ENCODE data around the gene TRAM2. TPM values are rescaled to one million over a fixed set of nuclear protein-coding genes. Genes with fewer than 3 reads are reported as not detected.

TRAM2 gene
- total RNA-seq, 1 donor from 2014 or later = 10.4 TPM

- ATAC-seq (no peak), DNase-seq (no peak)
- intact Hi-C loops (cut with micrococcal nuclease) = loop anchor here (5.0 kb wide), 1 partner anchor 179 kb away; no protein-coding TSS in a partner anchor
These were observed 19.6 kb upstream of the TRAM2 start for GRCh38 chr6:52596371-52597028.

- intact Hi-C loops (cut with micrococcal nuclease) = loop anchor here (5.0 kb wide), 1 partner anchor 178 kb away; no protein-coding TSS in a partner anchor
- DNase-seq = no peak
- no peak for ATAC-seq
These were observed 18.9 kb upstream of the TRAM2 start for GRCh38 chr6:52595796-52596130.

DNA sequence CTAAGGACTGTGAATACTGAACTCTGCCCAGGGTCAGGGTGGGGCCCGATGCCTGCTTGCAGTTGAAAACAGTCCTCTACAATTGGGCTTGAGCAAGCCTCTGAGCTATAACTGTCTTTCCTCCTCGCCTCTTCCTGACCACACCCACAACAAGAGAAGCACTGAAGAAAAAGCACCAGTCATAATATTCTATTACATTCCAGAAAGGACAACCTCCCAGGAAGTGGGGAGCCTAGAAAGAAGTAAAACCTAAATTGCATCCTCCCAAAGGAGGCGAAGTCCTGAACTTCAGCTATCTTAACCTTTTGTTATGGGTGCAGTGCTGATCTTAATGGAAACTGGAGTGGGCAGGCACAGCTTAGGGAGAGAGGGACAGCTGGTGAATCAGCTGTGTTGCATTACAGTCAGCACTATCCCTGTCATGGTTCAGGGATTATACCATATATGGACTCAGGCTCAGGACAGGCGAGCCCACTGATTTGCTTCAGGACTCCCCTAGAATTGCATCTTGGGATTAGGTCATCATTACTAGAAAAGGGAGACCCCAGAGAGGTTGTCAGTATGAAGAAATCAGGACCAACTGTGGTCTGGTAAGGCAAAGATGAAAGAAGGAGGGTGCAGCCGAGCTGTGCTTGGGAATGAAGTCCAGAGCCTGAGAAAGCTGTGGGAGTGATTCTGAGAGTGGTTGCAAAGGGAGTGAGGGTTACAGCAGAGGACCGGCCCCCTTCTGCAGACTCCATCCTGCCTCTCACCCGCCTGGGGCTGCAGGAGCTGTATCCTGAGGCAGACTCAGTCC, 18.3 kb upstream of the TRAM2 start:
- intact Hi-C loops (cut with micrococcal nuclease) = loop anchor here (5.0 kb wide), 1 partner anchor 178 kb away; no protein-coding TSS in a partner anchor
- ATAC-seq = peak; percentile 82
- DNase-seq = peak; percentile 49

GRCh38 chr6:52594221-52594620, 17.4 kb upstream of the TRAM2 start:
- no peak for ATAC-seq
- intact Hi-C loops (cut with micrococcal nuclease) = no loop called here
- DNase-seq = no peak

GRCh38 chr6:52591832-52592231, 15.0 kb upstream of the TRAM2 start:
- intact Hi-C loops (cut with micrococcal nuclease) = no loop called here
- ATAC-seq (no peak), DNase-seq (no peak)

DNA sequence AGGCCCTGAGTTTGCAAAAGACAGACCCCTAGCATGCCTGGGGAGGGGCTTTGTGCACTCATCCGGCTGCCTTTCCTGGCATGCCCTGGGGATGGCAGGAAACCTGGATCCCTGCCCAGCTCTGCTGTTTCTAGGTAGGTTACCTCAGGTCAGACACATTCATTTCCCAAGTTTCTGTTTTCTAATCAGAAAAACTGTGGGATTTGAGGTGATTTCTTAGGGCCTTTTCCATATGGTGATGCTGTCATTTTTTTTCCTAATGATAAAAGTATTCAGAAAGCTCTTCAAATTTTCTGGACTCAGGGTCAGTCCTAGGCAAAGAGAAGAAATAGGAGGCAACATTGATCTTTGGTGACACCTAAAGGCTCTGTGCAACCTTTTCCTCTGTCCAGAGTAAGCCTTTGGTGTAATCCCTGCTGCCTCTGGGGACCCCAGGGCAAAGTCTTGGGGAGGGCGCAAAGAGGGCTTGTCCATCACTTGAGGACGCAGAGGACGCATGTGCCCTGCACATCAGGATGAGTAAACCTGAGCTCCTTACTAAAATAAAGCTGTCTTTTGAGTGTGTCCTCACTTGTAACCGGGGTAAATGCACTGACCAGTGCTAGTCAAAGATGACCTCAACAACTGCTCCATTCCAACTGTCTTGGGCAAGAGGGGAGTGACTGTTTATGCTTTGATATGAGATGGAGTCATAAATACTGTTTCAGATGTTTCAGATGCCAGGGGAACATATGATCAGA, 13.5 kb upstream of the TRAM2 start:
- ATAC-seq (peak; percentile 72), DNase-seq (peak; percentile 69)
- intact Hi-C loops (cut with micrococcal nuclease) = no loop called here

GRCh38 chr6:52588710-52589091, 11.8 kb upstream of the TRAM2 start:
- intact Hi-C loops (cut with micrococcal nuclease) = no loop called here
- ATAC-seq = no peak

DNA sequence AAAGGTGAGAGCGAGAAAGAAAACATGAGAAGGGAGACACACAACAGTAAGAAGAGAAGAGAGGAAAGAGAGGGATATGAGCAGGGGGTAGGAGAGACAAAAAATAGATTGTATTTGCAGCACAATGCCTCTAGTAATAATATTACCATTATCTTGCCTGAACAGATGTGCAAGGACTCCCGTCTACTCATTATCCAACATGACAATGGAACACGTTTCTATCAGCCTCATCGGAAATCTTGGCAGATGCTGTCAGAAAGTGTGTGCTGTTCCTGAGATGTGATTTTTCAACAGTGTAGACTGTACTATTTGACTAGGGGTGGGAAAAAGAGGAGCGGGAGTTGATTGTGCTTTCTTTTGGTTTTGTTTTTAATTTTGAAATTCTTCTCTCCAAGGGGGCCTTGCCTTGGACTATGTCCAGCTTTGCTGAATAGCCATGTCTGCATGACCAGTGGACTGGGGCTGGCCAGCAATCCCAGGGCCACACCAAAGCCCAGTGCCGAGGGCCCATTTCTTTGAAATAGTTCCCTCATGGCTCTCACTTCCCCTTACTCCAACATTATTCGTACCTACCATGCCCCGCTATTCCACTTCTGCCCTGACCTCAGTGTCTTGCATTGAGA, 11.3 kb upstream of the TRAM2 start:
- DNase-seq = no peak
- intact Hi-C loops (cut with micrococcal nuclease) = no loop called here
- ATAC-seq = no peak

More at GRCh38 chr6:52588710-52589091, 11.8 kb upstream of the TRAM2 start:
- DNase-seq = no peak

GRCh38 chr6:52587001-52587400, 10.1 kb upstream of the TRAM2 start:
- intact Hi-C loops (cut with micrococcal nuclease) = no loop called here
- DNase-seq (no peak), ATAC-seq (no peak)

- intact Hi-C loops (cut with micrococcal nuclease) = no loop called here
- ATAC-seq (no peak), DNase-seq (no peak)
These were observed 7.3 kb upstream of the TRAM2 start for GRCh38 chr6:52584203-52584602.

DNA sequence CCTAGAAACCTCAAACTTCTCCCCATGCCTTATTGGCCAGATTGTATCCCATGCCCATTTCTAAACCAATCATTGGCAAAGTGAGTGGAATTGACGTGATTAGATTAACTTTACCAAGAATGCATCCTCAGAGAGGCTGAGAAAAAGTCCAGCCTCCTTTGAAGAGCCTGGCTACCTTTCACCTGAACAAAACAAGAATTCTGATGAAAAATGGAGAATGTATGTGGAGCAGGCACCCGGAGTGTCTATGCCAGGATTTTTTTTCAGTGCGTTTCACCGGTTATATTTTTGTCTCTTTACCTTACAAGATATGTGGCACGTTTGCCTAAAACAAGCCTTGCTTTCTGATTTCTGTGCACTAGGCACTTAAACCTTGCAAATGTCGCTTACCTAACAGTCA, 6.1 kb upstream of the TRAM2 start:
- intact Hi-C loops (cut with micrococcal nuclease) = no loop called here
- no peak for DNase-seq
- ATAC-seq = no peak

GRCh38 chr6:52582446-52582845, 5.6 kb upstream of the TRAM2 start:
- DNase-seq = no peak
- intact Hi-C loops (cut with micrococcal nuclease) = no loop called here
- no peak for ATAC-seq

GRCh38 chr6:52580905-52581304, 4.0 kb upstream of the TRAM2 start:
- DNase-seq (no peak), ATAC-seq (no peak)
- intact Hi-C loops (cut with micrococcal nuclease) = no loop called here

- no peak for DNase-seq
- ATAC-seq = no peak
- intact Hi-C loops (cut with micrococcal nuclease) = loop anchor here (5.0 kb wide), 1 partner anchor 77 kb away; no protein-coding TSS in a partner anchor
These were observed 2.3 kb upstream of the TRAM2 start for GRCh38 chr6:52579006-52579660.

GRCh38 chr6:52577778-52578463, 1.1 kb upstream of the TRAM2 start:
- intact Hi-C loops (cut with micrococcal nuclease) = loop anchor here (5.0 kb wide), 1 partner anchor 76 kb away; no protein-coding TSS in a partner anchor
- ATAC-seq = no peak

DNA sequence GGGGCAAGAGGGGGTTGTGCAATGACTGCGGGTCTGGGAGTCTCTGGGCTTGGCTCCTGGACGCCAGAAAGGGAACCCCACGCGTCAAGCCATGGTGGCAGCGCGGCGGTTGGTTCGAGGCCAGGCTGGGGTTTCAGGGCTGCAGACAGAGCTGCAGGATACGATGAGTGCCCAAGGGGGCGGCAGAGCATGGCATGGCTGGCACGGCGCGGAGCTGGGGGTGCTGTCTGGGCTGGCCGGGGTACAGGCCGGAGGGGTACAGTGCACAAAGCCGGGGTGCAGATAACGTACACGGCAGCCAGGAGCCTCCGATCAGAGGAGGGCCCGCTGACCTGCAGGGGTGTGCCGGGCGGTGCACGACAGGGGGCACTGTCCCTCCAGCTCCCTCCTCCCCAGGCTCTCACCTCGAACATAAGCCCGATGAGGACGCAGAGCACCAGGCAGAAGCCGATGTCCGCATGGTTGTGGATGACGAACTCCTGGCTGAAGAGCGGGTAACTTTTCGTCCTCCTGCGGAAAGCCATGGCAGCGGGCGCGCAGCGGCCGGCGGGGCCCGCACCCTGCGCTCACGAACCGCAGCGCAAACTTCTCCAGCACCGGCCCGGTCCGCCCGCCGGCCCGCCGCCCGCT, 353 bp downstream of the TRAM2 start:
- peak; percentile 69 for ATAC-seq
- peak; percentile 75 for DNase-seq
- intact Hi-C loops (cut with micrococcal nuclease) = loop anchor here (5.0 kb wide), 1 partner anchor 74 kb away; no protein-coding TSS in a partner anchor

More at GRCh38 chr6:52577778-52578463, 1.1 kb upstream of the TRAM2 start:
- no peak for DNase-seq

DNA sequence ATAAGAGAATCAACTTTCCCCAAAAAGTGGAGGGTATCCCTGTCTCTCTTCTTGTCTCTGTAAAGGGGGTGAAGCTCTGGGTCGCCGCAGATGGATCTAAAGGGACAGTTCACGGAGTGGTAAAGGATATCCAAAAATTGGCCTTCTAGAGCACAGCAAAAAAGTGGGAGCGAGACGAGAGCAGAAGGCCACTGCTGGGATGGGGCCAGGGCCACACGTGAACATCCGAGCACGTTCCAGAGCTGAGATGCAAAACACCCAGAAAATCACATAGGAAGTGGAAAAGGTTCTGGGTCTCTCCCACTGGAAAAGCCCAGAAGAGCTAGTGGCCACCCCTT, 837 bp downstream of the TRAM2 start:
- ATAC-seq = no peak

GRCh38 chr6:52575502-52575892, 1.4 kb downstream of the TRAM2 start:
- DNase-seq = no peak
- intact Hi-C loops (cut with micrococcal nuclease) = loop anchor here (5.0 kb wide), 1 partner anchor 73 kb away; no protein-coding TSS in a partner anchor
- no peak for ATAC-seq

More for the DNA sequence above, 837 bp downstream of the TRAM2 start:
- intact Hi-C loops (cut with micrococcal nuclease) = loop anchor here (5.0 kb wide), 1 partner anchor 74 kb away; no protein-coding TSS in a partner anchor
- DNase-seq = no peak
